Liver (tissue), 3 donors: Measurements from ENCODE around the gene OR6C1.
"Not testable (repeated sequence)": the region's sequence is repeated elsewhere in the genome, so short reads cannot be mapped to it uniquely, and the experiment has no call there.

Experiments used
- CTCF ChIP-seq: fragments of 150-350 bp; IDR thresholded peaks from 2 replicates; pipeline ENCODE4 v1.5.1; 2017; ENCODE audit warnings: improper control_type of control experiment, low read depth, low read length; ENCODE audit not compliant: missing input control
- JUND ChIP-seq, 2 donors: IDR thresholded peaks; 2 replicates each; pipeline ENCODE4 v1.6.1; 2016; ENCODE audit warnings: antibody characterized with exemption in 2 of 2
- MAX ChIP-seq: IDR thresholded peaks from 2 replicates; pipeline ENCODE4 v1.6.1; 2016; ENCODE audit warnings: antibody characterized with exemption
- RAD21 ChIP-seq, 2 donors: IDR thresholded peaks; 2 replicates each; pipeline ENCODE4 v1.6.1; 2016; ENCODE audit warnings: antibody characterized with exemption in 2 of 2, mild to moderate bottlenecking in 2 of 2
- donor health status: healthy.
- donor health status: healthy.

GRCh38 chr12:55355338-55355737, 41.2 kb downstream of the OR6C1 start:
- not testable (repeated sequence) for TF ChIP-seq MAX; RAD21 (IDR thresholded peaks at IDR 0.05); CTCF; JUND (IDR thresholded peaks at IDR 0.05)
